HCT116 (cell line): Measurements from ENCODE around the gene SIGLEC12. TPM values are rescaled to one million over a fixed set of nuclear protein-coding genes. Genes with fewer than 3 reads are reported as not detected.

ENCODE experiments used
- ATAC-seq: fragments of 200-7000 bp; cut with Tn5 transposase; 2 replicates; pipeline ENCODE4 v1.9.1; 2020; ENCODE audit warnings: mild to moderate bottlenecking, moderate library complexity
- BruUV-seq: library from RNA; stranded (reverse); fragments of 400-500 nt; replicated peaks from 2 replicates; lab custom pipeline; 2021; lab: Mats Ljungman, UMichigan
- CTCF ChIA-PET: fragments of 300-600 bp; sonication (Branson Sonifier 250); formaldehyde crosslinking; loops from one replicate; lab custom pipeline; 2021; ENCODE audit warnings: antibody characterized with exemption; lab: Charles Lee
- POLR2A ChIA-PET: fragments of 300-600, 350-600 bp; sonication (Branson Sonifier 250); formaldehyde crosslinking; loops from one replicate; lab custom pipeline; 2021; ENCODE audit warnings: antibody characterized with exemption; lab: Charles Lee
- RAD21 ChIA-PET, 2 experiments: fragments of 300-600 bp; sonication (Branson Sonifier 250); formaldehyde crosslinking; loops; one replicate each; lab custom pipeline; 2023; ENCODE audit warnings: low total read pairs in 2 of 2; ENCODE audit not compliant: uncharacterized antibody in 2 of 2, unreplicated experiment in 2 of 2, low non-redundant PET in 1 of 2; lab: Charles Lee
- DNase-seq: peaks from one replicate; pipeline ENCODE4 v3.0.0-alpha.2; 2010; ENCODE audit warnings: low read depth, low spot score
- H2AFZ ChIP-seq: fragments of 200-600 bp; shearing (Covaris generic), sonication (generic); 2 replicates; pipeline ENCODE4 v1.6.1; 2017; ENCODE audit warnings: low read depth, mixed run types, mixed read lengths, antibody characterized with exemption, low read length; ENCODE audit not compliant: poor library complexity, severe bottlenecking
- H3K27ac ChIP-seq: 2 replicates; pipeline ENCODE4 v1.5.1; 2012; ENCODE audit warnings: low read depth, low read length
- H3K27me3 ChIP-seq: fragments of 200-600 bp; sonication (generic); 2 replicates; pipeline ENCODE4 v1.6.1; 2016; ENCODE audit warnings: mixed run types, low read length, mixed read lengths; ENCODE audit not compliant: insufficient read depth
- H3K36me3 ChIP-seq, 2 experiments: fragments of 200-500 bp in 1 of 2; fragments of 200-600 bp in 1 of 2; sonication (Bioruptor generic) in 1 of 2; sonication (generic) in 1 of 2; 2 replicates each; pipeline versions ENCODE4 v1.5.1 to v1.6.1; 2014 to 2016; ENCODE audit warnings: low read length in 2 of 2, inconsistent platforms in 1 of 2, mixed read lengths in 1 of 2, mixed run types in 1 of 2; ENCODE audit not compliant: insufficient read depth in 2 of 2, control insufficient read depth in 1 of 2
- H3K4me1 ChIP-seq, 2 experiments: fragments of 200-600 bp in 1 of 2; sonication (generic) in 1 of 2; 2 replicates each; pipeline versions ENCODE4 v1.5.1 to v1.6.1; 2012 to 2017; ENCODE audit warnings: low read length in 2 of 2, inconsistent platforms in 1 of 2, mild to moderate bottlenecking in 1 of 2, mixed read lengths in 1 of 2, mixed run types in 1 of 2, moderate library complexity in 1 of 2; ENCODE audit not compliant: insufficient read depth in 2 of 2, control insufficient read depth in 1 of 2
- H3K4me2 ChIP-seq: fragments of 200-600 bp; sonication (generic); 2 replicates; pipeline ENCODE4 v1.6.1; 2017; ENCODE audit warnings: mixed run types, low read length, mixed read lengths
- H3K4me3 ChIP-seq, 2 experiments: fragments of 200-600 bp in 1 of 2; sonication (generic) in 1 of 2; replicated peaks in 1 of 2; 2 replicates each; pipeline ENCODE4 v1.5.1; 2011 to 2016; ENCODE audit warnings: low read length in 2 of 2, control low read depth in 1 of 2, low read depth in 1 of 2, mild to moderate bottlenecking in 1 of 2, mixed read lengths in 1 of 2, mixed run types in 1 of 2
- H3K79me2 ChIP-seq: fragments of 200-600 bp; sonication (generic); 2 replicates; pipeline ENCODE4 v1.6.1; 2017; ENCODE audit warnings: mild to moderate bottlenecking, mixed run types, low read length, moderate library complexity, mixed read lengths; ENCODE audit not compliant: insufficient read depth
- H3K9ac ChIP-seq: fragments of 200-600 bp; sonication (generic); 2 replicates; pipeline ENCODE4 v1.6.1; 2016; ENCODE audit warnings: low read length, mixed read lengths
- H3K9me2 ChIP-seq: fragments of 200-600 bp; sonication (generic), shearing (Covaris generic); 2 replicates; pipeline ENCODE4 v1.6.1; 2017; ENCODE audit warnings: mixed run types, mild to moderate bottlenecking, moderate library complexity; ENCODE audit not compliant: insufficient read depth
- H3K9me3 ChIP-seq, 2 experiments: fragments of 200-500 bp in 1 of 2; fragments of 200-600 bp in 1 of 2; sonication (Bioruptor generic) in 1 of 2; sonication (generic) in 1 of 2; 2 replicates each; pipeline ENCODE4 v1.6.1; 2014 to 2017; ENCODE audit warnings: low read length in 2 of 2, mixed read lengths in 2 of 2, inconsistent platforms in 1 of 2, low read depth in 1 of 2, mild to moderate bottlenecking in 1 of 2, mixed run types in 1 of 2, moderate library complexity in 1 of 2; ENCODE audit not compliant: control insufficient read depth in 1 of 2, insufficient read depth in 1 of 2
- H4K20me1 ChIP-seq: fragments of 200-600 bp; sonication (generic), shearing (Covaris generic); 2 replicates; pipeline ENCODE4 v1.6.1; 2017; ENCODE audit warnings: mixed run types, mild to moderate bottlenecking, moderate library complexity; ENCODE audit not compliant: insufficient read depth
- ATF3 ChIP-seq: IDR thresholded peaks from 2 replicates; pipeline ENCODE4 v1.6.1; 2012
- CTCF ChIP-seq, 3 experiments: fragments of 200-600 bp in 1 of 3; sonication (generic) in 1 of 3; IDR thresholded peaks in 2 of 3; conservative IDR thresholded peaks in 1 of 3; 2 replicates each; pipeline ENCODE4 v1.5.1; 2012 to 2017; ENCODE audit warnings: low read depth in 2 of 3, low read length in 2 of 3, antibody characterized with exemption in 1 of 3, borderline replicate concordance in 1 of 3, control low read depth in 1 of 3, mild to moderate bottlenecking in 1 of 3, mixed read lengths in 1 of 3, mixed run types in 1 of 3, moderate library complexity in 1 of 3; ENCODE audit not compliant: insufficient read depth in 1 of 3
- ELF1 ChIP-seq: IDR thresholded peaks from 2 replicates; pipeline ENCODE4 v1.6.1; 2012; ENCODE audit warnings: low read depth, borderline replicate concordance
- MAX ChIP-seq: IDR thresholded peaks from 2 replicates; pipeline ENCODE4 v1.6.1; 2012
- POLR2AphosphoS5 ChIP-seq: IDR thresholded peaks from 2 replicates; pipeline ENCODE4 v1.6.1; 2011; ENCODE audit warnings: mild to moderate bottlenecking, low read depth, low read length, moderate library complexity
- RAD21 ChIP-seq: IDR thresholded peaks from 2 replicates; pipeline ENCODE4 v1.6.1; 2012; ENCODE audit warnings: low read depth, mild to moderate bottlenecking
- TCF7L2 ChIP-seq: IDR thresholded peaks from 2 replicates; pipeline ENCODE4 v1.7.0; 2011; ENCODE audit warnings: borderline replicate concordance, inconsistent platforms; ENCODE audit not compliant: insufficient read depth, insufficient read length; ENCODE audit errors: extremely low read depth
- intact Hi-C: fragments of 100-400 bp; cut with micrococcal nuclease; formaldehyde crosslinking; loops from 2 replicates; pipeline ENCODE4 v1.10.0; 2022
- total RNA-seq: library from RNA; stranded (reverse); gene quantifications from one replicate; pipeline ENCODE4 v1.2.1, GENCODE V29; 2021; ENCODE audit not compliant: unreplicated experiment

SIGLEC12 gene
- total RNA-seq, 1 experiment from 2014 or later = not detected

- Histone ChIP-seq H3K9ac (no peak overlapping the region), H3K4me1 (no peaks in the 10 kb centered on the region), H3K9me3 (no peaks in the 10 kb centered on the region), H3K36me3 (no peaks in the 10 kb centered on the region), H2AFZ (no peak overlapping the region), H3K27me3 (peaks cover 24% of the 10 kb centered on the region), H4K20me1 (no peaks in the 10 kb centered on the region), H3K9me2 (no peaks in the 10 kb centered on the region), H3K27ac (no peak overlapping the region), H3K4me3 (no peak overlapping the region), H3K79me2 (no peaks in the 10 kb centered on the region), H3K4me2 (no peak overlapping the region)
- DNase-seq (no peak), ATAC-seq (no peak)
- no TSS peak for BruUV-seq
- POLR2A ChIA-PET = interaction anchor here (0.6 kb wide), 1 partner anchor 102 kb away, joined by 3 read pairs; the partner anchor contains the start of gene ZNF175
- CTCF ChIA-PET = no interaction called here
- RAD21 ChIA-PET = no interaction called here
- intact Hi-C loops = no loop called here
- TF ChIP-seq TCF7L2 (no peak), POLR2AphosphoS5 (no peak), RAD21 (no peak), CTCF (IDR thresholded peaks at IDR 0.05 in 2 of 3, conservative IDR thresholded peaks at IDR 0.05 in 1 of 3; ENCODE audit: borderline replicate concordance in 1 of 3, insufficient read depth in 1 of 3, low read depth in 2 of 3, low read length in 2 of 3) (no peak), ATF3 (no peak), MAX (no peak), ELF1 (no peak)
Observed at GRCh38 chr19:51468545-51468920, 33.1 kb downstream of the SIGLEC12 start.
